IPS-15b (cell line): ENCODE data around the gene LEMD2.

Source experiments
- H3K27me3 ChIP-seq: one replicate; pipeline ENCODE4 v1.6.1; 2013; ENCODE audit warnings: low read length; ENCODE audit not compliant: control insufficient read depth, insufficient read depth
- H3K36me3 ChIP-seq: one replicate; pipeline ENCODE4 v1.6.1; 2013; ENCODE audit warnings: low read length; ENCODE audit not compliant: control insufficient read depth, insufficient read depth
- H3K4me1 ChIP-seq: one replicate; pipeline ENCODE4 v1.6.1; 2013; ENCODE audit warnings: mild to moderate bottlenecking, low read length; ENCODE audit not compliant: control insufficient read depth, insufficient read depth
- H3K4me3 ChIP-seq: one replicate; pipeline ENCODE4 v1.5.1; 2013; ENCODE audit warnings: low read depth, low read length
- H3K9ac ChIP-seq: one replicate; pipeline ENCODE4 v1.6.1; 2013; ENCODE audit warnings: low read depth, mild to moderate bottlenecking, low read length
- H3K9me3 ChIP-seq: one replicate; pipeline ENCODE4 v1.6.1; 2013; ENCODE audit warnings: mild to moderate bottlenecking, low read length; ENCODE audit not compliant: control insufficient read depth, insufficient read depth

LEMD2 gene

GRCh38 chr6:33746036-33746600, 42.8 kb downstream of the LEMD2 start:
- Histone ChIP-seq H3K4me1 (peaks cover 11% of the 10 kb centered on the region), H3K36me3 (no peaks in the 10 kb centered on the region), H3K4me3 (no peak overlapping the region), H3K9ac (no peak overlapping the region), H3K9me3 (no peaks in the 10 kb centered on the region), H3K27me3 (no peaks in the 10 kb centered on the region)

GRCh38 chr6:33745548-33745947, 43.4 kb downstream of the LEMD2 start:
- Histone ChIP-seq H3K4me1 (peaks cover 11% of the 10 kb centered on the region), H3K9ac (no peak overlapping the region), H3K27me3 (no peaks in the 10 kb centered on the region), H3K36me3 (no peaks in the 10 kb centered on the region), H3K4me3 (no peak overlapping the region), H3K9me3 (no peaks in the 10 kb centered on the region)

- no peak overlapping the region for H3K9ac ChIP-seq
Measured at GRCh38 chr6:33744895-33745546, 43.9 kb downstream of the LEMD2 start.

GRCh38 chr6:33744001-33744848, 44.7 kb downstream of the LEMD2 start:
- H3K4me3 ChIP-seq: no peak overlapping the region
- H3K9ac ChIP-seq: no peak overlapping the region
- peaks cover 11% of the 10 kb centered on the region for H3K4me1 ChIP-seq
- no peaks in the 10 kb centered on the region for H3K27me3 ChIP-seq
- H3K36me3 ChIP-seq: no peaks in the 10 kb centered on the region
- H3K9me3 ChIP-seq: no peaks in the 10 kb centered on the region

More at GRCh38 chr6:33744895-33745546, 43.9 kb downstream of the LEMD2 start:
- no peaks in the 10 kb centered on the region for H3K27me3 ChIP-seq
- peaks cover 11% of the 10 kb centered on the region for H3K4me1 ChIP-seq
- no peaks in the 10 kb centered on the region for H3K9me3 ChIP-seq
- H3K36me3 ChIP-seq: no peaks in the 10 kb centered on the region
- H3K4me3 ChIP-seq: no peak overlapping the region

- Histone ChIP-seq H3K36me3 (no peaks in the 10 kb centered on the region), H3K27me3 (no peaks in the 10 kb centered on the region), H3K4me1 (peaks cover 11% of the 10 kb centered on the region), H3K4me3 (no peak overlapping the region), H3K9ac (peak overlapping the region; percentile 47), H3K9me3 (no peaks in the 10 kb centered on the region)
Measured at GRCh38 chr6:33742837-33743236, 46.1 kb downstream of the LEMD2 start.

- Histone ChIP-seq H3K9me3 (no peaks in the 10 kb centered on the region), H3K4me1 (peaks cover 11% of the 10 kb centered on the region), H3K36me3 (no peaks in the 10 kb centered on the region), H3K27me3 (no peaks in the 10 kb centered on the region), H3K9ac (no peak overlapping the region), H3K4me3 (no peak overlapping the region)
Measured at GRCh38 chr6:33742092-33742491, 46.8 kb downstream of the LEMD2 start.

GRCh38 chr6:33740794-33741193, 48.1 kb downstream of the LEMD2 start:
- no peaks in the 10 kb centered on the region for H3K36me3 ChIP-seq
- no peaks in the 10 kb centered on the region for H3K27me3 ChIP-seq
- H3K4me3 ChIP-seq: no peak overlapping the region
- peaks cover 8% of the 10 kb centered on the region for H3K4me1 ChIP-seq
- H3K9me3 ChIP-seq: no peaks in the 10 kb centered on the region
- no peak overlapping the region for H3K9ac ChIP-seq

GRCh38 chr6:33740204-33740608, 48.7 kb downstream of the LEMD2 start:
- H3K36me3 ChIP-seq: no peaks in the 10 kb centered on the region
- no peak overlapping the region for H3K9ac ChIP-seq
- no peaks in the 10 kb centered on the region for H3K27me3 ChIP-seq
- no peaks in the 10 kb centered on the region for H3K9me3 ChIP-seq
- no peak overlapping the region for H3K4me3 ChIP-seq
- peaks cover 5% of the 10 kb centered on the region for H3K4me1 ChIP-seq

- Histone ChIP-seq H3K4me3 (no peak overlapping the region), H3K27me3 (no peaks in the 10 kb centered on the region), H3K36me3 (no peaks in the 10 kb centered on the region), H3K9ac (no peak overlapping the region), H3K9me3 (no peaks in the 10 kb centered on the region), H3K4me1 (peaks cover 4% of the 10 kb centered on the region)
Measured at GRCh38 chr6:33739571-33739970, 49.4 kb downstream of the LEMD2 start.

GRCh38 chr6:33738879-33739278, 50.1 kb downstream of the LEMD2 start:
- no peaks in the 10 kb centered on the region for H3K36me3 ChIP-seq
- no peaks in the 10 kb centered on the region for H3K9me3 ChIP-seq
- H3K27me3 ChIP-seq: no peaks in the 10 kb centered on the region
- H3K9ac ChIP-seq: peak overlapping the region; percentile 37
- H3K4me3 ChIP-seq: no peak overlapping the region
- H3K4me1 ChIP-seq: no peaks in the 10 kb centered on the region

- H3K4me3 ChIP-seq: no peak overlapping the region
- no peaks in the 10 kb centered on the region for H3K27me3 ChIP-seq
- no peaks in the 10 kb centered on the region for H3K4me1 ChIP-seq
- H3K9me3 ChIP-seq: no peaks in the 10 kb centered on the region
- no peaks in the 10 kb centered on the region for H3K36me3 ChIP-seq
- no peak overlapping the region for H3K9ac ChIP-seq
Measured at GRCh38 chr6:33738153-33738552, 50.8 kb downstream of the LEMD2 start.
